ENCODE data around the gene PSD2. TPM values are rescaled to one million over a fixed set of nuclear protein-coding genes. Genes with fewer than 3 reads are reported as not detected.

PSD2 gene
- total and polyA plus RNA-seq, 2 of the 13 experiments (the other 11 are each of a cell fraction or from before 2014, with no cell fraction given), result 0.07 TPM; not detected in 1

GRCh38 chr5:139878093-139878492, 82.5 kb downstream of the PSD2 start:
- Histone ChIP-seq H2AFZ (ENCODE audit: low read length) (no peak overlapping the region), H3K4me3 (replicated peaks in 1 of 3; ENCODE audit: insufficient read depth in 1 of 3, low read depth in 2 of 3, low read length in 3 of 3) (no peak overlapping the region), H3K27me3 (ENCODE audit: control insufficient read depth in 1 of 2, insufficient read depth in 2 of 2, low read length in 2 of 2) (peaks cover 3 to 58% of the 10 kb centered on the region in 2 experiments; a peak in 4 of 5 replicates), H3K9ac (ENCODE audit: insufficient read depth, low read depth, low read length) (no peak overlapping the region), H3K36me3 (replicated peaks in 1 of 2; ENCODE audit: control insufficient read depth in 1 of 2, insufficient read depth in 2 of 2, low read length in 2 of 2) (no peaks in the 10 kb centered on the region), H3K27ac (ENCODE audit: extremely low read length, insufficient read depth, low read length) (no peak overlapping the region), H3K4me1 (ENCODE audit: insufficient read depth, low read length) (no peaks in the 10 kb centered on the region), H3K4me2 (ENCODE audit: low read depth, low read length) (no peak overlapping the region), H4K20me1 (ENCODE audit: insufficient read depth, low read length) (no peaks in the 10 kb centered on the region), H3K79me2 (ENCODE audit: insufficient read depth, low read length) (no peaks in the 10 kb centered on the region), H3K9me3 (ENCODE audit: low read length) (no peaks in the 10 kb centered on the region)
- no peak for TF ChIP-seq FOXA1 (IDR thresholded peaks at IDR 0.05)
- TF ChIP-seq FOXA1 (CRISPR knock-in tag; IDR thresholded peaks at IDR 0.05), result no peak
- TF ChIP-seq SRSF4 (IDR thresholded peaks at IDR 0.05; ENCODE audit: low read depth, low read length, poor library complexity, severe bottlenecking), result no peak
- TF ChIP-seq SNAPC5 (CRISPR knock-in tag; IDR thresholded peaks at IDR 0.05; ENCODE audit: borderline replicate concordance), result no peak
- no peak for TF ChIP-seq ZNF556 (CRISPR knock-in tag; IDR thresholded peaks at IDR 0.05; ENCODE audit: borderline replicate concordance)
- TF ChIP-seq KAT7 (CRISPR knock-in tag; IDR thresholded peaks at IDR 0.05; ENCODE audit: borderline replicate concordance), result no peak
- no peak for TF ChIP-seq MIXL1 (CRISPR knock-in tag; IDR thresholded peaks at IDR 0.05)
- TF ChIP-seq CSRNP1 (CRISPR knock-in tag; IDR thresholded peaks at IDR 0.05), result no peak
- no peak for TF ChIP-seq MXD3 (CRISPR knock-in tag; IDR thresholded peaks at IDR 0.05)
- TF ChIP-seq NPAS2 (CRISPR knock-in tag; IDR thresholded peaks at IDR 0.05; ENCODE audit: borderline replicate concordance), result no peak
- TF ChIP-seq SAP130 (CRISPR knock-in tag; IDR thresholded peaks at IDR 0.05; ENCODE audit: low read depth), result no peak
- TF ChIP-seq ZNF460 (CRISPR knock-in tag; IDR thresholded peaks at IDR 0.05; ENCODE audit: borderline replicate concordance), result no peak
- no peak for TF ChIP-seq RNF2 (conservative IDR thresholded peaks at IDR 0.05; ENCODE audit: low read depth)
- TF ChIP-seq GATAD2A (CRISPR knock-in tag; IDR thresholded peaks at IDR 0.05), result no peak
- TF ChIP-seq CEBPG (CRISPR knock-in tag; IDR thresholded peaks at IDR 0.05), result no peak
- no peak for TF ChIP-seq NFKBIZ (CRISPR knock-in tag; IDR thresholded peaks at IDR 0.05)
- no peak for TF ChIP-seq ARHGAP35 (CRISPR knock-in tag; IDR thresholded peaks at IDR 0.05; ENCODE audit: borderline replicate concordance)
- no peak for TF ChIP-seq ZNF350 (CRISPR knock-in tag; IDR thresholded peaks at IDR 0.05; ENCODE audit: borderline replicate concordance, low read depth)
- no peak for TF ChIP-seq ZNF264 (CRISPR knock-in tag; IDR thresholded peaks at IDR 0.05)
- TF ChIP-seq ZNF816 (CRISPR knock-in tag; IDR thresholded peaks at IDR 0.05; ENCODE audit: borderline replicate concordance), result no peak
- TF ChIP-seq ZFP91 (CRISPR knock-in tag; IDR thresholded peaks at IDR 0.05; ENCODE audit: borderline replicate concordance), result no peak
- in situ Hi-C loops (cut with HindIII; ENCODE audit: extremely low pct_ligation_motif_present, low pct_unique_long_range_greater_than_20kb) (no loop called here), intact Hi-C loops (cut with micrococcal nuclease; ENCODE audit: unreplicated experiment) (no loop called here)
- no peak for FAIRE-seq
- ChIA-PET POLR2A (no interaction called here), CTCF (ENCODE audit: low intra/inter-chr PET ratio, low total read pairs) (no interaction called here)
- ATAC-seq, result no peak
- BruUV-seq (replicated peaks), result no TSS peak
- WGBS (ENCODE audit: low lambda C conversion rate), result 100% methylated on average over 2 of the region's 3 CpGs
- DNase-seq (ENCODE audit: low spot score), result no peak

Data from HepG2 (cell line).